Fibroblast of the aortic adventitia (primary cell): ENCODE measurements around the gene TPP1. TPM values are rescaled to one million over a fixed set of nuclear protein-coding genes. Genes with fewer than 3 reads are reported as not detected.

ENCODE experiments used
- DNase-seq: peaks from one replicate; pipeline ENCODE4 v3.0.0-alpha.2; 2010; ENCODE audit warnings: low read depth
- H3K4me3 ChIP-seq: 2 replicates; pipeline ENCODE4 v1.5.1; 2011; ENCODE audit warnings: low read depth, mild to moderate bottlenecking, control low read depth, low read length, moderate library complexity
- CTCF ChIP-seq: IDR thresholded peaks from 2 replicates; pipeline ENCODE4 v1.5.1; 2011; ENCODE audit warnings: mild to moderate bottlenecking, low read length, control low read depth, inconsistent platforms; ENCODE audit not compliant: insufficient read depth
- total RNA-seq: library from RNA; depleted of rRNA; stranded (reverse); fragments of >200 nt; gene quantifications from 2 replicates; pipeline ENCODE4 v1.2.3, GENCODE V29; 2012; ENCODE audit warnings: low replicate concordance

TPP1 gene
- total RNA-seq, 1 donor = 60.2 TPM

GRCh38 chr11:6640036-6640984, 21.1 kb upstream of the TPP1 start:
- H3K4me3 ChIP-seq = no peak overlapping the region
- DNase-seq = no peak
- no peak for TF ChIP-seq CTCF

GRCh38 chr11:6638429-6638828, 19.2 kb upstream of the TPP1 start:
- no peak for TF ChIP-seq CTCF
- DNase-seq = peak; percentile 17
- no peak overlapping the region for H3K4me3 ChIP-seq

GRCh38 chr11:6637871-6638270, 18.6 kb upstream of the TPP1 start:
- TF ChIP-seq CTCF = no peak
- no peak overlapping the region for H3K4me3 ChIP-seq
- peak; percentile 91 for DNase-seq

GRCh38 chr11:6636480-6636879, 17.3 kb upstream of the TPP1 start:
- no peak for TF ChIP-seq CTCF
- no peak overlapping the region for H3K4me3 ChIP-seq
- no peak for DNase-seq

GRCh38 chr11:6635082-6635932, 16.1 kb upstream of the TPP1 start:
- DNase-seq = peak; percentile 36
- TF ChIP-seq CTCF = no peak
- H3K4me3 ChIP-seq = no peak overlapping the region

- DNase-seq = no peak
- no peak overlapping the region for H3K4me3 ChIP-seq
- TF ChIP-seq CTCF = no peak
Observed at GRCh38 chr11:6634534-6634933, 15.3 kb upstream of the TPP1 start.
